PFSK-1 (cell line): Measurements from ENCODE around the gene CNNM3.

Source experiments
- FOXP2 ChIP-seq: optimal IDR thresholded peaks from 2 replicates; pipeline ENCODE3; 2011; ENCODE audit warnings: borderline replicate concordance, control low read depth, inconsistent platforms; ENCODE audit not compliant: insufficient read depth; ENCODE audit errors: extremely low read length, extremely low read depth
- POLR2AphosphoS5 ChIP-seq: IDR thresholded peaks from 2 replicates; pipeline ENCODE4 v1.6.1; 2012; ENCODE audit warnings: low read depth, mild to moderate bottlenecking, control low read depth, low read length, moderate library complexity
- SIN3A ChIP-seq: IDR thresholded peaks from 2 replicates; pipeline ENCODE4 v1.6.1; 2012; ENCODE audit warnings: mild to moderate bottlenecking, low read length, moderate library complexity, borderline replicate concordance; ENCODE audit not compliant: insufficient read depth
- TAF1 ChIP-seq: IDR thresholded peaks from 2 replicates; pipeline ENCODE4 v1.6.1; 2012; ENCODE audit warnings: low read length, control low read depth, borderline replicate concordance; ENCODE audit not compliant: insufficient read depth
- TF ChIP-seq, protein P1 (sequence below), 2 experiments: IDR thresholded peaks; 2 replicates each; pipeline versions ENCODE4 v1.6.1 to v1.8.0; 2011 to 2012; ENCODE audit warnings: low read depth in 2 of 2, low read length in 2 of 2, control low read depth in 1 of 2, inconsistent platforms in 1 of 2, mild to moderate bottlenecking in 1 of 2, moderate library complexity in 1 of 2; ENCODE audit not compliant: insufficient read depth in 1 of 2

Gene CNNM3

DNA sequence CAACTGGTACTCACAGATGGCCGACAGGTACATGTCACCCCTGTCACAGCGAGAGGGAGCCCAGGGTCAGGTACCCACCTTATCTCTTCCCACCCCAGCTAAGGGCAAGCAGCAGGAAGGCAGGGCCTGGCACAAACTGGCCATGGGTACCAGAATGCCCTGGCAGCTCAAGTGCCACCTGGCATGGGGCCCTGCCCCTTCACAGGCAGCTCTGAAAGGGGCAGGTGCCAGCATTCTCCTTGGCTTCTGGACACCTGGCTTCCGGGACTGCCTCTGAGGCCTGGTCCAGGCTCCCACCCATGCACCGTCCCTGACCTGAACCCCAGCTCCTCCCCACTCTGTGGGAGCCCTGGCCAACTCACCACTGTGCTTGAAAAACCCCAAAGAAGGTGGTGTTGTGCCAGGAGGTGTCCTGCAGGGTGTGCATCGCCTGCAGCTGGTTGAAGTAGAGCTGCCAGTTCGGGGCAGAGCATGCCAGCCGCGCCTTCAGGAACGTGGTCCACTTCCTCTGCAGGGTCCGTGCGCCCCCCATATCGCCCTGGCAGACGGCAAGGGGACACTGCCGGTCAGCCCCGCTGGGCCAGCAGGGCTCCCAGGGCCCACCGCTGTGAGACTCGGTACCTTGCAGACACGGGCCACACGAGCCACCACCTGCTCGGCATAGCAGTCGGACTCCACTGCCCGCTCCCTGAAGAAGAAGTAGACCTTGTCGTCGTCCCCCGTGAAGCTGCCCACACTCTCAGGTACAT is 48.4 kb downstream of the CNNM3 start:
- TF ChIP-seq FOXP2 (no peak), POLR2AphosphoS5 (no peak), TAF1 (no peak), SIN3A (no peak)
- TF ChIP-seq, protein P1, sequence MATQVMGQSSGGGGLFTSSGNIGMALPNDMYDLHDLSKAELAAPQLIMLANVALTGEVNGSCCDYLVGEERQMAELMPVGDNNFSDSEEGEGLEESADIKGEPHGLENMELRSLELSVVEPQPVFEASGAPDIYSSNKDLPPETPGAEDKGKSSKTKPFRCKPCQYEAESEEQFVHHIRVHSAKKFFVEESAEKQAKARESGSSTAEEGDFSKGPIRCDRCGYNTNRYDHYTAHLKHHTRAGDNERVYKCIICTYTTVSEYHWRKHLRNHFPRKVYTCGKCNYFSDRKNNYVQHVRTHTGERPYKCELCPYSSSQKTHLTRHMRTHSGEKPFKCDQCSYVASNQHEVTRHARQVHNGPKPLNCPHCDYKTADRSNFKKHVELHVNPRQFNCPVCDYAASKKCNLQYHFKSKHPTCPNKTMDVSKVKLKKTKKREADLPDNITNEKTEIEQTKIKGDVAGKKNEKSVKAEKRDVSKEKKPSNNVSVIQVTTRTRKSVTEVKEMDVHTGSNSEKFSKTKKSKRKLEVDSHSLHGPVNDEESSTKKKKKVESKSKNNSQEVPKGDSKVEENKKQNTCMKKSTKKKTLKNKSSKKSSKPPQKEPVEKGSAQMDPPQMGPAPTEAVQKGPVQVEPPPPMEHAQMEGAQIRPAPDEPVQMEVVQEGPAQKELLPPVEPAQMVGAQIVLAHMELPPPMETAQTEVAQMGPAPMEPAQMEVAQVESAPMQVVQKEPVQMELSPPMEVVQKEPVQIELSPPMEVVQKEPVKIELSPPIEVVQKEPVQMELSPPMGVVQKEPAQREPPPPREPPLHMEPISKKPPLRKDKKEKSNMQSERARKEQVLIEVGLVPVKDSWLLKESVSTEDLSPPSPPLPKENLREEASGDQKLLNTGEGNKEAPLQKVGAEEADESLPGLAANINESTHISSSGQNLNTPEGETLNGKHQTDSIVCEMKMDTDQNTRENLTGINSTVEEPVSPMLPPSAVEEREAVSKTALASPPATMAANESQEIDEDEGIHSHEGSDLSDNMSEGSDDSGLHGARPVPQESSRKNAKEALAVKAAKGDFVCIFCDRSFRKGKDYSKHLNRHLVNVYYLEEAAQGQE (IDR thresholded peaks at IDR 0.05; ENCODE audit: insufficient read depth in 1 of 2, low read depth in 2 of 2, low read length in 2 of 2), result no peak

DNA sequence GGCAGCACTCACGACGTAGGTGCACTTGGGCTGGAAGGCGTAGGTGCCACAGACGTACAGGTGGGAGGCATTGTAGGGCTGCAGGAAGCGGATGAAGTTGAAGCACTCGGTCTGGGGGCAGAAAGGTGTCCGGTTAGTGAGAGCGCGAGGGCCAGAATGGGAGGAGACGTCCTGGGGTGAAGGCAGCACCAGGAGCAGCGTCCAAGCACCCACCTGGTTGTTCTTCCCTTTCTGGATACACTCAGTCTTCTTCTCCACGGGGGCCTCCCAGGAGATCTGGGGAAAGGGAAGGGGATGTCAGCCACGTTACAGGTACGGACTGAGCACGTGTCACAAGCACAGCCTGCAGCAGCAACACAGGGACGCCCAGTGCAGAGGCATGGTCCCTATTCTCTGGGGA is 49.6 kb downstream of the CNNM3 start:
- TF ChIP-seq POLR2AphosphoS5 (no peak), TAF1 (no peak), SIN3A (no peak), FOXP2 (no peak)
- TF ChIP-seq, protein P1 (IDR thresholded peaks at IDR 0.05; ENCODE audit: insufficient read depth in 1 of 2, low read depth in 2 of 2, low read length in 2 of 2), result no peak

DNA sequence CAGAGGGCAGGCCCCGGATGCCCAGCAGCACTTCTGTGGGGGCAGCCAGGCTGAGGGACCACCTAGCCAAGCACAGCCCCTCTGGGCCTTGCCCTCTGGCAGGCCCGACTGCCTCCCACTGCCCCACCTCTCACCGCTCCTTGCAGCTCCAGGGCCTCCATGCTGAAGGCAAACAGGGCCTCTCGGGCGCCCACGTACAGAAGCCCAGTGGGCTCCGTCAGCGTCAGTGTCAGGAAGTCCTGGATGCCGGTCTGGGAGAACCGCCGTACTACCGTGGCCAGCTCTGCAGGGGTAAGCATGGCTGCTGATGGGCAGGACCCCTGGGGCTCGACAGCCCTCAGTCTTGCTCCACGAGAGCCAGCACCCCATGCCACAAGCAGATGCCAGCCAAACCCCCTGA is 50.1 kb downstream of the CNNM3 start:
- TF ChIP-seq FOXP2 (no peak), POLR2AphosphoS5 (no peak), SIN3A (no peak), TAF1 (no peak)
- TF ChIP-seq, protein P1 (IDR thresholded peaks at IDR 0.05; ENCODE audit: insufficient read depth in 1 of 2, low read depth in 2 of 2, low read length in 2 of 2), result no peak

DNA sequence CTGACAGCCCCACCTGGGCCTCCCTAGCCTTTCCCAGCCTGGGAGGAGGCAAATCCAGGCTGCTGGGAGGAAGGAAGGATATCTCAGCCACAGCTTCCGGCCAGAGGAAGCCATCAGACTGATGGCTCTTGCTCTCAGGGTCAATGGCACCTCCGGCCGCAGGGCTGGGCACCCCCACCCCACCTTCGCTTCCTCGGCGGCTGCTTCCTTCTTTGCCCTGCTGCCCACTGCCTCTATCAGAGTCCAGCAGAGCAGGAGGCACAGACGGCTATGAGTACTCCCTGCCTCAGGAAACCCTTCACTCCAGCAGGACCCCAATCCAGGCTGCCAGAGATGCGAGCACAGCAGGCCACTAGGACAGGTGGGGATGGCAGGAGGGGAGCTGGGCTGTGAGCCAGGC is 50.5 kb downstream of the CNNM3 start:
- TF ChIP-seq, protein P1 (IDR thresholded peaks at IDR 0.05; ENCODE audit: insufficient read depth in 1 of 2, low read depth in 2 of 2, low read length in 2 of 2), result no peak
- TF ChIP-seq FOXP2 (no peak), POLR2AphosphoS5 (peak; percentile 32; the same call in 1 of the 2 replicates)
